ENCODE results near the gene HOXA11. TPM values are rescaled to one million over a fixed set of nuclear protein-coding genes. Genes with fewer than 3 reads are reported as not detected.

Gene HOXA11
- total RNA-seq, 2 donors from 2014 or later, result not detected

- no peaks in the 10 kb centered on the region for H3K9me3 ChIP-seq
- no peak for TF ChIP-seq CTCF (IDR thresholded peaks at IDR 0.05)
- DNase-seq (ENCODE audit: low spot score), result no peak
- peaks cover 76 to 96% of the 10 kb centered on the region in 2 donors for H3K27me3 ChIP-seq
- H3K4me3 ChIP-seq, result peak overlapping the region in 1 of 2 donors; percentile 37
- peaks cover 0 to 60% of the 10 kb centered on the region in 2 donors for H3K4me1 ChIP-seq
- H3K36me3 ChIP-seq, result no peaks in the 10 kb centered on the region
- no peak overlapping the region for H3K27ac ChIP-seq
Measured at GRCh38 chr7:27184337-27185012, 557 bp downstream of the HOXA11 start.

DNA sequence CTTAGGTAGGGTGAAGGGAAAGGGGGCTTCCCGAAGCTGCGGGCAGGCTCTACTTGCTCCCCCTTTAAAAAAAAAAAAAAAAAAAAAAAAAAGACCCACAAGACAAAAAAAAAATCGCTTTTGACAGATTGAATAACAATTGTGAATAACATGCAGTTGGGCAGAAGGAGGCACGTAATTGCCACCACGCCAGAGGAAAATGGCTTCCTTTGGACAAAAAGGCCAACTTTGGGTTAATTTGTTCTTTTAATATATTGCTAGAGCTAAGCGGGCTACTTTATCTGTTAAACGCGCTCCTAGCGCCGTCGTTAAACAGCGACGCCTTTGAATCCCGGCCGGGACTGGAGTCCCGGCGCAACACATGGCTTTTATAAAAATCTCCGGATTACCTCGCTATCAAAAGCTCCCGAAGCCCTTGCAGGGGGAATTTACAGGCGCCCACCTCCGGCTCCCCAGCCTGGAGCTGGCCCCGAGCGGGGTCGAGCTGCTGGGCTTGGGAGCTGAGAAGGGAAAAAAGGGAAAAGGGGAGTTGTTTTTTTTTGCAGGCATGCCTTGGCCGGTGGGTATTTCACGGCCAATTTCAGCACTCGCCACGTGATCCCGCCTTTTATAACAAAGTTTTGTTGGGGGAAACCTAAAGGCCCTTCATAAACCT is 1.2 kb downstream of the HOXA11 start:
- peak overlapping the region in 1 of 2 donors; percentile 37 for H3K4me3 ChIP-seq
- DNase-seq (ENCODE audit: low spot score), result no peak
- peaks cover 76 to 94% of the 10 kb centered on the region in 2 donors for H3K27me3 ChIP-seq
- H3K9me3 ChIP-seq, result no peaks in the 10 kb centered on the region
- H3K27ac ChIP-seq, result no peak overlapping the region
- peaks cover 0 to 56% of the 10 kb centered on the region in 2 donors for H3K4me1 ChIP-seq
- H3K36me3 ChIP-seq, result no peaks in the 10 kb centered on the region
- TF ChIP-seq CTCF (IDR thresholded peaks at IDR 0.05), result no peak

DNA sequence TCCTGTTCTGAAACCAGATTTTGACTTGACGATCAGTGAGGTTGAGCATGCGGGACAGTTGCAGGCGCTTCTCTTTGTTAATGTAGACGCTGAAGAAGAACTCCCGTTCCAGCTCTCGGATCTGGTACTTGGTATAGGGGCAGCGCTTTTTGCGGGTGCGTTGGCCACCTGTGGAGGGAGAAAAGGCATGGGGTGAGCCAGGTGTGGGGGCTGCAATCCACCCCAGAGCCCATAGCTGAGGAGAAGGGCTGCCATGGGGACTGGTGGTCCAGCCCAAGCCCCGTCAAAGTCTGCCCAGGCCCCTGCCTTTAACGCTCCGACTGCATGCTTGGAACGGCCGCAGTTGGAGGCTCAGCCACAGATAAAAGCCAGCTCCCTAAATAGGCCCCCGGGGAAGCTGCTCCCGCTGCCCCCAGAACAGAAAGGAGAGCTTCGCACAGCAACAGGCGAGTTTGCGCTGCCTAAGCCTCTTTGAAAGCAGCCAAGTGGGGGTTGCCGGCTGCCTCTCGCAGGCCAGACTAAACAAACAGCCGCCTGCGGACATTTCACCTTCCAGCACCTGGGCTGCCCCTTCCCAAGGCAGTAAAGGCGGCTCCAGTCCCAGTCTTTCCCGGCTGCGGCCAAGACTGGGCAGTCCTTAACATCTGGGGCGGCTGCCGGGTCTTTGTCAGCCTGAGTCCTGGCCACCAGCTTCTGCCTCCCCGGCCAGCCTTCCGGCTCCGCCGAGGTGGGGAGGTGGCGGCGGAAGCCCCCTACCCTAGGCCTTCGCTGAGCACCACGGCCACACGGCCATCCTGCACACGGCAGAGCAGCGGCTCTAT is 2.0 kb downstream of the HOXA11 start:
- no peak for TF ChIP-seq CTCF (IDR thresholded peaks at IDR 0.05)
- Histone ChIP-seq H3K9me3 (no peaks in the 10 kb centered on the region), H3K36me3 (no peaks in the 10 kb centered on the region), H3K27me3 (peaks cover 74 to 87% of the 10 kb centered on the region in 2 donors), H3K4me1 (peaks cover 0 to 48% of the 10 kb centered on the region in 2 donors), H3K27ac (no peak overlapping the region), H3K4me3 (no peak overlapping the region)
- DNase-seq (ENCODE audit: low spot score), result no peak

DNA sequence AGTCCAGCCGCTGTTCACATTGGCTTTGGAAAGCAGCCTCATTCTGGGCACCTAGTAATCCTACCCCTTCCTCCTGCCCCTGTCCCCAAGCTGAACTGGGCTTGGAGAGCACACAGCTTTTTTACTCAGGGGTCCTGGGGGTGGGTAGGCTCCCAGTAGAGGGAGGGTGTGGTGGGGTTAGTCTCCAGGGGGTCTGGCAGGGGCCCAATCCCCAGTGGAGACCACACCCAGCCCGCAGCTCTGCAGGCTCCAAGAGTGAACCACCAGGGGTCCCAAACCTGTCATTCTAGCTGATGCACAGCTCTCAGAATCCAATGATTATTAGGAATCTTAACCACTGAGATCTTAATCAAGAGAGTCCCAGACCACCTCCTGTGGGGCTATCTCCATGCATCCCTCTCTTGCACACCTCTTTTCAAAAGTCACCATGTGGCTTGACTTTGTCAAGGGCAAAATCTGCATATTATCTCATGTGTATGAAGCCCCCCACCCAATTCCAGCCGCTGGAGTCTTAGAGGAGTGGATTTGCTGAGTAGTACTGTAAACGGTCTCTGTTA is 2.7 kb downstream of the HOXA11 start:
- no peak for DNase-seq (ENCODE audit: low spot score)
- no peak for TF ChIP-seq CTCF (IDR thresholded peaks at IDR 0.05)
- Histone ChIP-seq H3K36me3 (no peaks in the 10 kb centered on the region), H3K4me1 (peaks cover 0 to 42% of the 10 kb centered on the region in 2 donors), H3K9me3 (no peaks in the 10 kb centered on the region), H3K27ac (no peak overlapping the region), H3K4me3 (no peak overlapping the region), H3K27me3 (peaks cover 67 to 82% of the 10 kb centered on the region in 2 donors)

GRCh38 chr7:27181795-27182275 is 3.2 kb downstream of the HOXA11 start:
- DNase-seq (ENCODE audit: low spot score), result no peak
- H3K36me3 ChIP-seq, result no peaks in the 10 kb centered on the region
- H3K27ac ChIP-seq, result no peak overlapping the region
- peaks cover 67 to 84% of the 10 kb centered on the region in 2 donors for H3K27me3 ChIP-seq
- no peak overlapping the region for H3K4me3 ChIP-seq
- H3K9me3 ChIP-seq, result no peaks in the 10 kb centered on the region
- no peak for TF ChIP-seq CTCF (IDR thresholded peaks at IDR 0.05)
- H3K4me1 ChIP-seq, result peaks cover 0 to 42% of the 10 kb centered on the region in 2 donors
